DMS79 (cell line): Measurements from ENCODE around the gene KAT2B.

Experiments
- DNase-seq: peaks from one replicate; lab custom pipeline; 2025; lab: John Stamatoyannopoulos, UW

KAT2B gene

GRCh38 chr3:20096135-20096685, 56.0 kb downstream of the KAT2B start:
- no peak for DNase-seq

DNA sequence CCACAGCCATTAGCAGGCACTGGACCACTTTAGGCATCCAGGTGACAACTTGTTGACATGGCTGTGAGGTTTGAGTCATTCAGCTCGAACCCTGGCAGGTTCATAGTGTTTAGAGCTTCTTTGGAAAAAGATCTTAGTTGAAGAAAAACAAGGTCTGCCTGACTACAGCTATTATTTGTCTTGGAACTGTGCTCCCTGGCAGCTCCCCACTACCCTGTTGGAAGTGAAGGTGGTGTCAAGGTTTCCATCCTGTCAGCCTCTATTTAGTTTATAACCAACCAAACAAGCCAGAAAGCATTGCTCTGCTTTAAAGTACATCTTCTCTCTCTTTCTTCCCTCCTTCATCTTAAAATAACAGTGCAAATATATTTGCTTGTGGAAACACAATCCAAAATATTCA, 56.8 kb downstream of the KAT2B start:
- no peak for DNase-seq

DNA sequence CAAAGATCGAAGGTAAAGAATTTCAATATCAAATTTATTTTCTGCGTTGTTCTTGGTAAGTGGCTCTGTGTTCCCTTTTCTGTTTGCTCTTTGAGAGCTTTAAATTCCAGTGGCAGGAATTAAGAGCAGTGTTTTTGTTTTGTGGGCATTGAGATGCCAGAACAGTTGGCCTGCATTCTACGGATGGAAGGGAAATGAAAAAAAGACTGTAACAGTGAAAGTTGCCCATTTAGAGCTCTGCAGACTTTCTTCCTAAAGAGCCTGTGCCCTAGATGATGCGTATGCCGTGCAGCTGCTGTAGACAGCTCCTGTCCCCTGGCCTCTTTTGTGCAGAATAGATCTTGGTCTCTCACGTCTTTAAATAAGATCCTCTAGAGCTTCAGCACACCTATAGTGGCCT, 58.8 kb downstream of the KAT2B start:
- no peak for DNase-seq

- DNase-seq = no peak
These were observed 59.9 kb downstream of the KAT2B start for GRCh38 chr3:20100151-20100550.

GRCh38 chr3:20101041-20101440, 60.8 kb downstream of the KAT2B start:
- no peak for DNase-seq

DNA sequence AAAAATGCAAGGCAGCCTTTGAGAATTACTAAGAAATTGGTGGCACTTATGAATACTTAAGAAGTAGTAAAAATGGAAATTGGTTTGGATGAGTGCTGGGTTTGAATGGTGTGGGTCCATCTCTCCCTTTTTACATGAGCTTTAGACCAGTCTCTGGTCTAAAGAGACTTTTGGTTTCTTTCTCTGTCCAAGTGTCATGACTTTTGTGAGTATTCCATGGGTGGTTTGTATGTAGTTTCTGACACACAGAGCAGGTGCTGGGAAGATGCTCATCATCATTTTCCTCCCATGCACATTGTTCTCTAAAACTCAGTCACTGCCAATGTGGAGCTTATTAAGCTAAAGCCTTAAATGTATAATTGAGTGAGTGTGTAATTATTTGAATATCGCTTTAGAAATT, 63.5 kb downstream of the KAT2B start:
- no peak for DNase-seq

GRCh38 chr3:20104167-20104661, 64.0 kb downstream of the KAT2B start:
- DNase-seq = no peak

- no peak for DNase-seq
These were observed 65.5 kb downstream of the KAT2B start for GRCh38 chr3:20105513-20106280.

DNA sequence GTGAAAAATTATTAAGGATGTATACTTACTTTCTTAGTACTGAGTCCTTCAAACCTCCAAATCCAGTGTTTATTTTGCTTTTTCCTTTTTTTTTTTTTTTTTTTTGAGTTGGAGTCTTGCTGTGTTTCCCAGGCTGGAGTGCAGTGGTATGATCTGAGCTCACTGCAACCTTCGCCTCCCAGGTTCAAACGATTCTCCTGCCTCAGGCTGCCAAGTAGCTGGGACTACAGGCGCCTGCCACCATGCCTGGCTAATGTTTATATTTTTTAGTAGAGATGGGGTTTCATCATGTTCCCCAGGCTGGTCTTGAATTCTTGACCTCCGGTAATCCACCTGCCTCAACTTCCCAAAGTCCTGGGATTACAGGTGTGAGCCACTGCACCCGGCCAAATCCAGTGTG, 67.5 kb downstream of the KAT2B start:
- DNase-seq = no peak

DNA sequence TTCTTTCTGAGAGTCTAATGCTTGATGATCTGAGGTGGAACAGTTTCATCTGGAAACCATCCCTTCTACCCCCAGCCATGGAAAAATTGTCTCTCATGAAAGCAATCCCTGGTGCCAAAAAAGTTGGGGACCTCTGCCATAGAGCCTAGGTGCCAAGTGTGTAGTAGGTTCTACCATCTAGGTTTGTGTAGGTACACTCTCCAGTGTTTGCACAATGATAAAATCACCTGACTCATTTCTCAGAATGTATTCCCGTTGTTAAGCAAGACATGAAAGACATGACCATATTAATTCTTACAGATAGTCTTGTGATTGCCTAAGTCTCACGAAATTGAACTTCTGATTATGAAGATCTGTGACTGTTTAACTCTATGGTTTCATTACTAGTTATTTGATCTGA, 68.6 kb downstream of the KAT2B start:
- no peak for DNase-seq

DNA sequence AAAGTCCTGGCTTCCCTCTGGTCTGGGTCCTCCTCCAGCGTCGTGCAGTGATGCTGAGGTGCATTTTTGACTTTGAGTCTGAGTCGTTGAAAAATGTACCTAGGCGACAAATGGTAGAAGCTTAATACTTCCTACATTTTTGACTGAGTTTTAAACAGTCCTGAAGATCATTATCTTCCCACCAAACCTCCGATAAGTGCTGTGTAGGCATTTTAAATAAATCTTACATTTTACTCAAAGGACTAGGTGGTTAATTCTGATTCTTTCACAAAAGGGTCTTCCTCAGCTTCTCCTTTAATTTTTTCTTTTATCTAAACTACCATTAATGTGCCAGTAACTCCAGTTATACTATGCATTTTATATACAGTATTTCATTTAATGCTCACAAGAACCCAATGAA, 70.6 kb downstream of the KAT2B start:
- no peak for DNase-seq

DNA sequence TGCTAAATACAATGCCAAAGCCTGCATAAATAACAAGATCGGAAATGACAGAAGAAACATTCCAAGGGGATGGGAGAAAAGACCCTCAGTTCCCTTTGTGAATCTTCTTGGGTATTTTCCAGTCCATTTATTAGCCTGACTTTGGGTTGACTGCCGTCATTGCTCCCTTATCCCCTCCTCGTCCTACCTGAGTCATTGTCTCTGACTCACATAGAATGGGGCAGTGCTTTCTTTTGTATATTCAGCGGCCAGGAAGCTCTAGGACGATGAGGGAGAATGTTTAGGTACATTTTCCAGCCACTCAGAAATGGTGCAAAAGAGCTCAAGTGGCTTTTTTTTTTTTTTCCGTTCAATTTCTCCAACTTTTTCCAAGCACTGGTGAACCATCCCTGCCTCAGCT, 71.6 kb downstream of the KAT2B start:
- no peak for DNase-seq

DNA sequence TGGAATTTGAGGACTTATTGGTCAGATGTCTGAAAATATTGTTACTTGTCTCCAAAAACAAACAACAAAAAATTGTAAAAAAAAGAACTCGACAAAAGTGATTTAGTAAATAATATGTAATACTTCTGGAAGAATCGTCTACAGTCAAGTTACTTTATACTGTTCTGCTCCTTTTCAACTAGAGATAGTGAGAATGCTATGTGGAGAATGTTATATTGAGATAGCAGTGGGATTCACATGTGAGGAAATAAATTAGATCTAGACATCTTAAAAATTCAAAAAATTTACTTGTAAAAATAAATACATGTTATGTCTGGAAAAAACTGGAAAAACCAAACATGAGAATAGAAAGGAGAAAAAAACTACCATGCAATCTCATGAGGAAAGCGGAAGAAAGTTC, 80.8 kb downstream of the KAT2B start:
- DNase-seq = no peak

- no peak for DNase-seq
These were observed 82.9 kb downstream of the KAT2B start for GRCh38 chr3:20123131-20123652.

DNA sequence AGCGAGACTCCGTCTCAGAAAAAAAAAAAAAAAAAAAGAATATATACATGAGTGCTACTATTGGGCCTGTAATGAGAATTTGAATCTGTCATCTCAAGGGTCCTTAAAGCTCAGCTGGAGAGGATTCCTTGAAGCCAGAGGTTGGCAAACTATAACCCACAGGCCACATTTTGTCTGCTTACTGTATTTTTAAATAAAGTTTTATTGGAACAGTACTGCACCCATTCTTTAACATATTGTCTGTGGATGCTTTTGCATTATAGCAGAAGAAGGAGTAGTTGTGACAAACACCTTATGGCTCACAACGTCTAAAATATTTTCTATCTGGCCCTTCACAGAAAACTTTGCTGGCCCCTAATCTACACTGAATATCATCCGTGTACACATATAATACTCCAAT, 85.0 kb downstream of the KAT2B start:
- DNase-seq = no peak

- DNase-seq = no peak
These were observed 85.7 kb downstream of the KAT2B start for GRCh38 chr3:20125897-20126296.

DNA sequence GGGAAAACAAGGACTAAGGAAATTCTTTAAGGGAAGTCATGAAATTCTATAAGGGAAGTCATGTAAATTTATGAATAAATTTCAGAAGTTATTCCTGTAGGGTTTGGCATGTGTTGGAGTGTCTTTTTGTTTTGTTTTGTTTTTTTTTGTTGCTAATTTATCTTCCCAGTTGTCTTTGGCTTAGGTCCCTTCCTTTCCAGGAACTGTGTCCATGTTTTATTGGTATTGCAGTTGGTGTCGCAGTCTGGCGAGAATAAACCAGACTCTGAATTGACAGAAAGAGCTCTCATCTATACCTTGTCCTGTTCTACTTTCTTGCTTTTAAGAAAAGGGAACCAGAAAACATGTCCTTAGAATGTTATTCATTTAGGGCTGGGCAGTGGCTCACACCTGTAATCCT, 88.1 kb downstream of the KAT2B start:
- no peak for DNase-seq

DNA sequence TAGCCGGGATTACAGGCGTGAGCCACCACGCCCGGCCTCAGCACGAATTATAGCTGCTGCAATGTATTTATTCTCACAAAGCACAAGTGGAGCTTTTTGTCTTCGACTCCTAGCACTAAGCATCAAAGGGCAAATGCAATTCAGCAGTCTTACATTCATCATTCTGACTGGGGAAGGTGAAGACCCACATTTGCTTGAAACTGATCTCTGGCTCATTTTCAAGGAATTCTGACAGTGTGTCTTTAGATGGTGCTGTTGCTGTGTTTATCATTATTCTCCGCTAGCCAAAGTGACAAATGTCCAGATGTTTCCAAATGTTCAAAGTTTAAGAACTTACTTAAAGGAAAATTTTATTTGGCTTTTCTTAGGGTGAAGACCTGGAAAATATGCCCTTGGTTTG, 89.9 kb downstream of the KAT2B start:
- DNase-seq = no peak

DNA sequence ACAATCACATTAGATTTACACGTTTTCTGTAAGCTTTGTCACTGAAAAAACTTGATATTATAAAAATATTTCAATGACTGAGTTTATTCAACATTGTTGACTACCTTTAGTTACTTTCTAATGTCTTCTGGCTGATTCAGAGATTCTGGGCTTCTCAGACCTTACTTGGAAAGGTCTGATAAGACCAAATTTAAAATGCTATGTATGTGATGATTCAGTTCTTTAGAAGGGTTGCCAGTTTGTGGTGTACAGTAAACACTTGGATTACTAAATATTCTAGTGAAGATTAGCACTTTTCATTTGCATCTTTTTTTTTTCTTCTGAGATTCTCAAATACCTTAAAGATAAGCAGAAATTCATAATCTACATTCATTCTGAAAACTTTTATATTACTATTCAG, 96.0 kb downstream of the KAT2B start:
- no peak for DNase-seq

DNA sequence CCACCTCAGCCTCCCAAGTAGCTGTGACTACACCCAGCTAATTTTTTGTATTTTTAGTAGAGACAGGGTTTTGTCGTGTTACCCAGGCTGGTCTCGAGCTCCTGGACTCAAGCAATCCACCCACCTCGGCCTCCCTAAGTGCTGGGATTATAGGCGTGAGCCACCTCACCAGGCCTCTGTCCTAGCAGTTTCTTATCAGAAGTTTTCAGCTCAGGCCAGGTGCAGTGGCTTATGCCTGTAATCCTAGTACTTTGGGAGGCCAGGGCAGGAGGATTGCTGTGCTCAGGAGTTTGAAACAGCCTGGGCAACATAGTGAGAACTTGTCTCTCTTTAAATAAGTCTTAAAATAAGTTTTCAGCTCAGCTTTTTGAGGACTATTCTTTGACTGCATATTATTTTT, 97.4 kb downstream of the KAT2B start:
- DNase-seq = no peak

DNA sequence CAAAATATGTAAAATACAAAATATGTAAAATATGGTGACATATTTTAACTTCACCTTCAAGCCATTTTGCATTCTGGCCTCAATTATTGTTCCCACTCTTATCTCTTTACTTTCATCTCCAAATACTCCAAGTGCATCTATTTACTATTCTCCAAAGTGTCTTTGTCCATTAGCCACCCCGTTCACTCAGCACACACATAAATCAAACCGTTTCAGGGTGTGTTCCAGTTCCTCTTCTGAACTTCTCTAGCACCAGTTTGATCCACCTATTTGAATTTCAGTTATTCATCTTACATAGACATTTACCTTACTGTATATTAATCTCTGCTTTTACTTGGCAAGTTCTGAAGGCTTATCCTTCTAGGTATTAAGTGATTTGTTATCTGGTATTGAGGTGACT, 100.6 kb downstream of the KAT2B start:
- no peak for DNase-seq

- no peak for DNase-seq
These were observed 101.1 kb downstream of the KAT2B start for GRCh38 chr3:20141316-20141715.

- no peak for DNase-seq
These were observed 101.6 kb downstream of the KAT2B start for GRCh38 chr3:20141851-20142250.

DNA sequence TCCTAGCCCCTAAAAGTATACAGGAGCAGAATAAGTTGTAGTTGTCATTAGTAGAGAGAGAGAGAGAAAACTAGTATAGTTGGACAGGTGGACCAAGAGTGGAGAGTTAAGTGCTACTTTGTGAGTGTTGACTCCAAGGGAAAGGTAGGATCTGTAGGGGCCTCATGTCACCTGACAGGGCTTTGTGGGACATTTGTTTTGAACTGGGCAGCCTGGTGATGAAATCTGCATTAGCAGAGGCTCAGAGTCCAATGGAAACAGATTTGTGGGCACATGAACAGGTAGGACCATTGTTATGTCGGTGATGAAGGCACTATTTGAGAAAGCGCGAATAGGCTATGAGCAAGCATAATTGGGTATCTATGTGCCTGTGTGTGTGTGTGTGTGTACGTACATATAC, 102.3 kb downstream of the KAT2B start:
- no peak for DNase-seq
